Measurements from ENCODE around the gene PLCD3.

The PLCD3 gene

GRCh38 chr17:45091778-45092425 is 40.4 kb downstream of the PLCD3 start:
- no peak overlapping the region for H3K4me3 ChIP-seq (ENCODE audit: low read depth, low read length)
- no peak for TF ChIP-seq CTCF (IDR thresholded peaks at IDR 0.05; ENCODE audit: borderline replicate concordance, insufficient read depth, low read depth, low read length)

- H3K4me3 ChIP-seq (ENCODE audit: low read depth, low read length) = no peak overlapping the region
- TF ChIP-seq CTCF (IDR thresholded peaks at IDR 0.05; ENCODE audit: borderline replicate concordance, insufficient read depth, low read depth, low read length) = no peak
These were observed 41.6 kb downstream of the PLCD3 start for GRCh38 chr17:45090711-45091110.

- no peak overlapping the region for H3K4me3 ChIP-seq (ENCODE audit: low read depth, low read length)
- TF ChIP-seq CTCF (IDR thresholded peaks at IDR 0.05; ENCODE audit: borderline replicate concordance, insufficient read depth, low read depth, low read length) = no peak
These were observed 43.6 kb downstream of the PLCD3 start for GRCh38 chr17:45088741-45089140.

- H3K4me3 ChIP-seq (ENCODE audit: low read depth, low read length) = no peak overlapping the region
- TF ChIP-seq CTCF (IDR thresholded peaks at IDR 0.05; ENCODE audit: borderline replicate concordance, insufficient read depth, low read depth, low read length) = no peak
These were observed 44.3 kb downstream of the PLCD3 start for GRCh38 chr17:45087978-45088377.

- no peak overlapping the region for H3K4me3 ChIP-seq (ENCODE audit: low read depth, low read length)
- no peak for TF ChIP-seq CTCF (IDR thresholded peaks at IDR 0.05; ENCODE audit: borderline replicate concordance, insufficient read depth, low read depth, low read length)
These were observed 44.8 kb downstream of the PLCD3 start for GRCh38 chr17:45087504-45087975.

GRCh38 chr17:45086865-45087503 is 45.3 kb downstream of the PLCD3 start:
- no peak overlapping the region for H3K4me3 ChIP-seq (ENCODE audit: low read depth, low read length)
- TF ChIP-seq CTCF (IDR thresholded peaks at IDR 0.05; ENCODE audit: borderline replicate concordance, insufficient read depth, low read depth, low read length) = no peak

GRCh38 chr17:45086391-45086790 is 45.9 kb downstream of the PLCD3 start:
- no peak for TF ChIP-seq CTCF (IDR thresholded peaks at IDR 0.05; ENCODE audit: borderline replicate concordance, insufficient read depth, low read depth, low read length)

More at GRCh38 chr17:45086391-45086790, 45.9 kb downstream of the PLCD3 start:
- H3K4me3 ChIP-seq (ENCODE audit: low read depth, low read length) = no peak overlapping the region

Measured in GM12875 (cell line).